ENCODE measurements around the gene SUPT20H. TPM values are rescaled to one million over a fixed set of nuclear protein-coding genes. Genes with fewer than 3 reads are reported as not detected.
"Not testable (repeated sequence)": the region's sequence is repeated elsewhere in the genome, so short reads cannot be mapped to it uniquely, and the experiment has no call there.

SUPT20H gene
- polyA plus RNA-seq, 1 donor from 2014 or later, result 89.2 TPM

- Histone ChIP-seq H3K36me3 (ENCODE audit: insufficient read depth, low read length) (no peaks in the 10 kb centered on the region), H3K27me3 (ENCODE audit: insufficient read depth, low read depth, low read length) (no peaks in the 10 kb centered on the region), H3K79me2 (replicated peaks; ENCODE audit: insufficient read depth, low read length) (no peaks in the 10 kb centered on the region), H3K27ac (ENCODE audit: low read length) (no peak overlapping the region), H3F3A (ENCODE audit: insufficient read depth, low read length, poor library complexity, severe bottlenecking) (no peaks in the 10 kb centered on the region), H2AFZ (ENCODE audit: low read depth, low read length) (no peak overlapping the region), H3K4me3 (ENCODE audit: low read length) (no peak overlapping the region), H3K9ac (ENCODE audit: low read length) (no peak overlapping the region), H3K4me2 (ENCODE audit: low read length) (no peak overlapping the region), H4K20me1 (ENCODE audit: insufficient read depth) (no peaks in the 10 kb centered on the region), H3K9me3 (ENCODE audit: low read length) (no peaks in the 10 kb centered on the region), H3K9me2 (ENCODE audit: insufficient read depth, low read length) (no peaks in the 10 kb centered on the region)
- no peak for TF ChIP-seq CTCF (IDR thresholded peaks at IDR 0.05; ENCODE audit: poor library complexity, severe bottlenecking)
- TF ChIP-seq EP300 (conservative IDR thresholded peaks at IDR 0.05; ENCODE audit: poor library complexity, severe bottlenecking), result no peak
- TF ChIP-seq RAD21 (conservative IDR thresholded peaks at IDR 0.05), result no peak
- no peak for TF ChIP-seq MXI1 (conservative IDR thresholded peaks at IDR 0.05; ENCODE audit: poor library complexity, severe bottlenecking)
- TF ChIP-seq TAF1 (IDR thresholded peaks at IDR 0.05; ENCODE audit: low read depth), result no peak
- no peak for TF ChIP-seq POLR2AphosphoS5 (IDR thresholded peaks at IDR 0.05)
- TF ChIP-seq SMC3 (conservative IDR thresholded peaks at IDR 0.05; ENCODE audit: poor library complexity), result no peak
- TF ChIP-seq EZH2 (IDR thresholded peaks at IDR 0.05; ENCODE audit: borderline replicate concordance, insufficient read depth, low read length, poor library complexity, severe bottlenecking), result no peak
- TF ChIP-seq REST (IDR thresholded peaks at IDR 0.05; ENCODE audit: borderline replicate concordance), result no peak
Measured at GRCh38 chr13:37065890-37066526, 6.5 kb upstream of the SUPT20H start.

GRCh38 chr13:37059848-37060192 is 332 bp upstream of the SUPT20H start:
- TF ChIP-seq CTCF (IDR thresholded peaks at IDR 0.05; ENCODE audit: poor library complexity, severe bottlenecking) (peak; percentile 22), MXI1 (conservative IDR thresholded peaks at IDR 0.05; ENCODE audit: poor library complexity, severe bottlenecking) (no peak), TAF1 (IDR thresholded peaks at IDR 0.05; ENCODE audit: low read depth) (no peak)
- Histone ChIP-seq H3F3A (ENCODE audit: insufficient read depth, low read length, poor library complexity, severe bottlenecking) (no peaks in the 10 kb centered on the region), H3K4me2 (ENCODE audit: low read length) (peak overlapping the region; percentile 66), H3K27me3 (ENCODE audit: insufficient read depth, low read depth, low read length) (no peaks in the 10 kb centered on the region), H3K79me2 (replicated peaks; ENCODE audit: insufficient read depth, low read length) (peaks cover 22% of the 10 kb centered on the region), H3K4me3 (ENCODE audit: low read length) (peak overlapping the region; percentile 88), H3K36me3 (ENCODE audit: insufficient read depth, low read length) (no peaks in the 10 kb centered on the region), H3K9ac (ENCODE audit: low read length) (peak overlapping the region; percentile 96), H3K9me3 (ENCODE audit: low read length) (no peaks in the 10 kb centered on the region), H3K27ac (ENCODE audit: low read length) (peak overlapping the region; percentile 90), H3K9me2 (ENCODE audit: insufficient read depth, low read length) (no peaks in the 10 kb centered on the region), H2AFZ (ENCODE audit: low read depth, low read length) (peak overlapping the region; percentile 85), H4K20me1 (ENCODE audit: insufficient read depth) (no peaks in the 10 kb centered on the region)

GRCh38 chr13:37056228-37056627 is 3.3 kb downstream of the SUPT20H start:
- H3K27ac ChIP-seq (ENCODE audit: low read length); H3K9me2 ChIP-seq (ENCODE audit: insufficient read depth, low read length); H3K4me2 ChIP-seq (ENCODE audit: low read length); H3K9ac ChIP-seq (ENCODE audit: low read length); H2AFZ ChIP-seq (ENCODE audit: low read depth, low read length); H3K4me3 ChIP-seq (ENCODE audit: low read length); H4K20me1 ChIP-seq (ENCODE audit: insufficient read depth); H3K27me3 ChIP-seq (ENCODE audit: insufficient read depth, low read depth, low read length); H3K9me3 ChIP-seq (ENCODE audit: low read length); H3K36me3 ChIP-seq (ENCODE audit: insufficient read depth, low read length); H3F3A ChIP-seq (ENCODE audit: insufficient read depth, low read length, poor library complexity, severe bottlenecking): not testable (repeated sequence)
- peaks cover 32% of the 10 kb centered on the region for H3K79me2 ChIP-seq (replicated peaks; ENCODE audit: insufficient read depth, low read length)

GRCh38 chr13:37053111-37053510 is 6.4 kb downstream of the SUPT20H start:
- not testable (repeated sequence) for H4K20me1 ChIP-seq (ENCODE audit: insufficient read depth); H3K9ac ChIP-seq (ENCODE audit: low read length); H3K36me3 ChIP-seq (ENCODE audit: insufficient read depth, low read length); H3F3A ChIP-seq (ENCODE audit: insufficient read depth, low read length, poor library complexity, severe bottlenecking); H3K9me3 ChIP-seq (ENCODE audit: low read length); H3K4me3 ChIP-seq (ENCODE audit: low read length); H2AFZ ChIP-seq (ENCODE audit: low read depth, low read length); H3K27ac ChIP-seq (ENCODE audit: low read length); H3K9me2 ChIP-seq (ENCODE audit: insufficient read depth, low read length); H3K4me2 ChIP-seq (ENCODE audit: low read length); H3K27me3 ChIP-seq (ENCODE audit: insufficient read depth, low read depth, low read length)
- H3K79me2 ChIP-seq (replicated peaks; ENCODE audit: insufficient read depth, low read length), result peaks cover 53% of the 10 kb centered on the region

Data from neural cell (in vitro differentiated cells).